DOHH2 (cell line): Measurements from ENCODE around the gene CHAC2.

Experiments
- H3F3A ChIP-seq: fragments of 200-600 bp; sonication (generic), shearing (Covaris generic); 2 replicates; pipeline ENCODE4 v1.6.0; 2016; ENCODE audit warnings: antibody characterized with exemption, mild to moderate bottlenecking; ENCODE audit not compliant: control insufficient read depth, insufficient read depth
- H3K27ac ChIP-seq: fragments of 200-600 bp; sonication (generic); 2 replicates; pipeline ENCODE4 v1.5.1; 2014; ENCODE audit warnings: low read depth, mild to moderate bottlenecking, low read length, moderate library complexity
- H3K27me3 ChIP-seq: fragments of 200-600 bp; sonication (generic); 2 replicates; pipeline ENCODE4 v1.6.1; 2014; ENCODE audit warnings: mild to moderate bottlenecking, low read length, mixed read lengths; ENCODE audit not compliant: control insufficient read depth
- H3K36me3 ChIP-seq: fragments of 200-600 bp; sonication (generic); 2 replicates; pipeline ENCODE4 v1.6.1; 2014; ENCODE audit warnings: mild to moderate bottlenecking, low read length, moderate library complexity, mixed read lengths; ENCODE audit not compliant: control insufficient read depth
- H3K4me1 ChIP-seq: fragments of 200-600 bp; sonication (generic); 2 replicates; pipeline ENCODE4 v1.6.1; 2014; ENCODE audit warnings: mild to moderate bottlenecking, low read length, mixed read lengths; ENCODE audit not compliant: control insufficient read depth
- H3K4me2 ChIP-seq: fragments of 200-600 bp; sonication (generic); 2 replicates; pipeline ENCODE4 v1.6.0; 2014; ENCODE audit warnings: mild to moderate bottlenecking, low read length, moderate library complexity
- H3K4me3 ChIP-seq: fragments of 200-600 bp; sonication (generic); 2 replicates; pipeline ENCODE4 v1.5.1; 2014; ENCODE audit warnings: mild to moderate bottlenecking, low read length, mixed read lengths
- H3K79me2 ChIP-seq: fragments of 200-600 bp; sonication (generic); 2 replicates; pipeline ENCODE4 v1.6.1; 2014; ENCODE audit warnings: mild to moderate bottlenecking, low read length, mixed read lengths; ENCODE audit not compliant: control insufficient read depth
- H3K9me2 ChIP-seq: fragments of 200-600 bp; sonication (generic); replicated peaks from 2 replicates; pipeline ENCODE4 v1.6.1; 2014; ENCODE audit warnings: mild to moderate bottlenecking, low read length, mixed read lengths; ENCODE audit not compliant: control insufficient read depth
- H3K9me3 ChIP-seq: fragments of 200-600 bp; sonication (generic); 2 replicates; pipeline ENCODE4 v1.6.1; 2014; ENCODE audit warnings: antibody characterized with exemption, low read length, mixed read lengths; ENCODE audit not compliant: control insufficient read depth, insufficient read depth
- H4K20me1 ChIP-seq: fragments of 200-600 bp; sonication (generic); 2 replicates; pipeline ENCODE4 v1.6.0; 2014; ENCODE audit warnings: low read depth, mild to moderate bottlenecking, antibody characterized with exemption, low read length, moderate library complexity; ENCODE audit not compliant: control insufficient read depth, insufficient read depth
- EZH2phosphoT487 ChIP-seq: fragments of 200-600 bp; sonication (generic); IDR thresholded peaks from 2 replicates; pipeline ENCODE4 v1.6.1; 2017; ENCODE audit warnings: borderline replicate concordance, mild to moderate bottlenecking, antibody characterized with exemption, low read length, moderate library complexity, mixed read lengths
- TF ChIP-seq, protein P1 (sequence below): fragments of 200-600 bp; sonication (generic); IDR thresholded peaks from one replicate; pipeline ENCODE4 v1.5.1; 2014; ENCODE audit warnings: antibody characterized with exemption, mild to moderate bottlenecking, low read depth, low read length; ENCODE audit not compliant: poor library complexity, severe bottlenecking

The CHAC2 gene

DNA sequence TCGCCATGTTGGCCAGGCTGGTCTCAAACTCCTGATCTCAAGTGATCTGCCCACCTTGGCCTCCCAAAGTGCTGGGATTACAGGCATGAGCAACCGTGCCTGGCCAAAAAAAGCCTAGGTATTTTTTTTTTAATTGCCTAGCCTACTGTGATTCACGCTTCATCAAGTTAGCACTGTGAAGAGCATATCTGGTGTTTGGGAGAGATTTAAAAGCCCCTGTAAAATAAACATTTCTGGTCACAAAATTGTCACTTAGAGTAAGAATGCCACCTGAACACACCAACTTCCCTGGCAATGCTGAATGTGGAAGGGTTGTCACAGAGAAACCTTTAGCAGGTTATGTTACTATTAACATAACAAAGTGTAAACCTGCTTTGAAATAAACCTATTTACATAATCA is 39.7 kb upstream of the CHAC2 start:
- Histone ChIP-seq H3K9me2 (no peaks in the 10 kb centered on the region), H3K27me3 (no peaks in the 10 kb centered on the region), H3K4me3 (no peak overlapping the region), H3K9me3 (no peaks in the 10 kb centered on the region), H3K36me3 (peaks cover 10% of the 10 kb centered on the region; the same call in 1 of the 2 replicates), H3K79me2 (no peaks in the 10 kb centered on the region), H3F3A (no peaks in the 10 kb centered on the region), H3K4me1 (no peaks in the 10 kb centered on the region), H3K27ac (no peak overlapping the region), H4K20me1 (no peaks in the 10 kb centered on the region), H3K4me2 (no peak overlapping the region)
- no peak for TF ChIP-seq EZH2phosphoT487
- TF ChIP-seq, protein P1, sequence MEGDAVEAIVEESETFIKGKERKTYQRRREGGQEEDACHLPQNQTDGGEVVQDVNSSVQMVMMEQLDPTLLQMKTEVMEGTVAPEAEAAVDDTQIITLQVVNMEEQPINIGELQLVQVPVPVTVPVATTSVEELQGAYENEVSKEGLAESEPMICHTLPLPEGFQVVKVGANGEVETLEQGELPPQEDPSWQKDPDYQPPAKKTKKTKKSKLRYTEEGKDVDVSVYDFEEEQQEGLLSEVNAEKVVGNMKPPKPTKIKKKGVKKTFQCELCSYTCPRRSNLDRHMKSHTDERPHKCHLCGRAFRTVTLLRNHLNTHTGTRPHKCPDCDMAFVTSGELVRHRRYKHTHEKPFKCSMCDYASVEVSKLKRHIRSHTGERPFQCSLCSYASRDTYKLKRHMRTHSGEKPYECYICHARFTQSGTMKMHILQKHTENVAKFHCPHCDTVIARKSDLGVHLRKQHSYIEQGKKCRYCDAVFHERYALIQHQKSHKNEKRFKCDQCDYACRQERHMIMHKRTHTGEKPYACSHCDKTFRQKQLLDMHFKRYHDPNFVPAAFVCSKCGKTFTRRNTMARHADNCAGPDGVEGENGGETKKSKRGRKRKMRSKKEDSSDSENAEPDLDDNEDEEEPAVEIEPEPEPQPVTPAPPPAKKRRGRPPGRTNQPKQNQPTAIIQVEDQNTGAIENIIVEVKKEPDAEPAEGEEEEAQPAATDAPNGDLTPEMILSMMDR, result no peak

GRCh38 chr2:53729143-53729762 is 38.4 kb upstream of the CHAC2 start:
- TF ChIP-seq EZH2phosphoT487, result no peak
- TF ChIP-seq, protein P1, result no peak
- Histone ChIP-seq H4K20me1 (no peaks in the 10 kb centered on the region), H3K9me3 (no peaks in the 10 kb centered on the region), H3K9me2 (no peaks in the 10 kb centered on the region), H3K79me2 (no peaks in the 10 kb centered on the region), H3F3A (no peaks in the 10 kb centered on the region), H3K4me3 (no peak overlapping the region), H3K27me3 (no peaks in the 10 kb centered on the region), H3K36me3 (peaks cover 11% of the 10 kb centered on the region; the same call in 1 of the 2 replicates), H3K27ac (no peak overlapping the region), H3K4me2 (no peak overlapping the region), H3K4me1 (no peaks in the 10 kb centered on the region)

- no peaks in the 10 kb centered on the region for H3K4me1 ChIP-seq
- H3K4me3 ChIP-seq, result no peak overlapping the region
- no peaks in the 10 kb centered on the region for H3K27me3 ChIP-seq
- TF ChIP-seq EZH2phosphoT487, result no peak
- TF ChIP-seq, protein P1, result no peak
- no peak overlapping the region for H3K27ac ChIP-seq
- H3K9me3 ChIP-seq, result no peaks in the 10 kb centered on the region
- no peaks in the 10 kb centered on the region for H3K79me2 ChIP-seq
- no peak overlapping the region for H3K4me2 ChIP-seq
- H3F3A ChIP-seq, result 0 out of 2 replicates have a peak, but pooled peaks cover 3% of the 10 kb centered on the region
- H4K20me1 ChIP-seq, result no peaks in the 10 kb centered on the region
- H3K36me3 ChIP-seq, result 0 out of 2 replicates have a peak, but pooled peaks cover 3% of the 10 kb centered on the region
- no peaks in the 10 kb centered on the region for H3K9me2 ChIP-seq
These were observed 30.5 kb upstream of the CHAC2 start for GRCh38 chr2:53737091-53737490.
